ENCODE measurements around the gene ZMIZ1.

DNA sequence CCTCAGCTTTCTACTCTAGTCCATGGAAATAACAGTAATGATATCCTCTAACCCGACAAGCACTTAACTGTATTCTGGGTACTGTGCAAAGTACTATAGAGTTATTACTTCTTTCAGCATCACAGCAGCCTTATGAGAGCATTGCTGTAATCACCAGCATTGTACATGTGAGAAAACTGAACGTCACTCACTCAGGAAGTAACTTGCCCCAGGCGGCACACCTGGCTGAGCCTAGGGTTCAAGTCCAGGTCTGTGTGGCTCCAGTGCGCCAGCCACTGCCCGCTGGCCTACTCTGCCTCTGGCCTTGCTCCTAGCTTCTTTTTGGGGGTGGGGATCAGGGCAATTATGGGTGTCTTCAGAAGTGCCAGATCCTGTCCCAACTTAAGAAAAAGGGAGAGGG, 50.5 kb downstream of the ZMIZ1 start:
- TF ChIP-seq CTCF (conservative IDR thresholded peaks at IDR 0.05) (no peak), ZFX (IDR thresholded peaks at IDR 0.05) (no peak)
